Measurements from ENCODE around the gene HLA-DMB. TPM values are rescaled to one million over a fixed set of nuclear protein-coding genes. Genes with fewer than 3 reads are reported as not detected.

HLA-DMB gene
- polyA plus RNA-seq, 1 donor from 2014 or later, result 2.9 TPM

GRCh38 chr6:32977272-32977952, 36.6 kb upstream of the HLA-DMB start:
- Histone ChIP-seq H3K9ac (ENCODE audit: low read length) (no peak overlapping the region), H3K4me2 (ENCODE audit: low read length) (no peak overlapping the region), H3K27ac (ENCODE audit: low read length) (no peak overlapping the region), H3K79me2 (replicated peaks; ENCODE audit: insufficient read depth, low read length) (peaks cover 65% of the 10 kb centered on the region), H3K36me3 (ENCODE audit: insufficient read depth, low read length) (peaks cover 27% of the 10 kb centered on the region), H3F3A (ENCODE audit: insufficient read depth, low read length, poor library complexity, severe bottlenecking) (peaks cover 4% of the 10 kb centered on the region), H3K9me3 (ENCODE audit: low read length) (no peaks in the 10 kb centered on the region), H3K9me2 (ENCODE audit: insufficient read depth, low read length) (no peaks in the 10 kb centered on the region), H3K4me3 (ENCODE audit: low read length) (peak overlapping the region; percentile 97), H2AFZ (ENCODE audit: low read depth, low read length) (no peak overlapping the region), H4K20me1 (ENCODE audit: insufficient read depth) (peaks cover 62% of the 10 kb centered on the region), H3K27me3 (ENCODE audit: insufficient read depth, low read depth, low read length) (no peaks in the 10 kb centered on the region)
- TF ChIP-seq RAD21 (conservative IDR thresholded peaks at IDR 0.05) (no peak), MXI1 (conservative IDR thresholded peaks at IDR 0.05; ENCODE audit: poor library complexity, severe bottlenecking) (no peak), SMC3 (conservative IDR thresholded peaks at IDR 0.05; ENCODE audit: poor library complexity) (no peak), POLR2AphosphoS5 (IDR thresholded peaks at IDR 0.05) (no peak), REST (IDR thresholded peaks at IDR 0.05; ENCODE audit: borderline replicate concordance) (no peak), EP300 (conservative IDR thresholded peaks at IDR 0.05; ENCODE audit: poor library complexity, severe bottlenecking) (no peak), CTCF (IDR thresholded peaks at IDR 0.05; ENCODE audit: poor library complexity, severe bottlenecking) (no peak), EZH2 (IDR thresholded peaks at IDR 0.05; ENCODE audit: borderline replicate concordance, insufficient read depth, low read length, poor library complexity, severe bottlenecking) (no peak), TAF1 (IDR thresholded peaks at IDR 0.05; ENCODE audit: low read depth) (no peak)

- Histone ChIP-seq H3K9ac (ENCODE audit: low read length) (no peak overlapping the region), H3K79me2 (replicated peaks; ENCODE audit: insufficient read depth, low read length) (peaks cover 69% of the 10 kb centered on the region), H3K9me2 (ENCODE audit: insufficient read depth, low read length) (no peaks in the 10 kb centered on the region), H3K27me3 (ENCODE audit: insufficient read depth, low read depth, low read length) (no peaks in the 10 kb centered on the region), H3K4me2 (ENCODE audit: low read length) (no peak overlapping the region), H4K20me1 (ENCODE audit: insufficient read depth) (peaks cover 66% of the 10 kb centered on the region), H3K4me3 (ENCODE audit: low read length) (peak overlapping the region; percentile 97), H3K27ac (ENCODE audit: low read length) (no peak overlapping the region), H2AFZ (ENCODE audit: low read depth, low read length) (no peak overlapping the region), H3K9me3 (ENCODE audit: low read length) (no peaks in the 10 kb centered on the region), H3F3A (ENCODE audit: insufficient read depth, low read length, poor library complexity, severe bottlenecking) (peaks cover 4% of the 10 kb centered on the region), H3K36me3 (ENCODE audit: insufficient read depth, low read length) (peaks cover 27% of the 10 kb centered on the region)
- TF ChIP-seq TAF1 (IDR thresholded peaks at IDR 0.05; ENCODE audit: low read depth) (no peak), EZH2 (IDR thresholded peaks at IDR 0.05; ENCODE audit: borderline replicate concordance, insufficient read depth, low read length, poor library complexity, severe bottlenecking) (no peak), RAD21 (conservative IDR thresholded peaks at IDR 0.05) (no peak), SMC3 (conservative IDR thresholded peaks at IDR 0.05; ENCODE audit: poor library complexity) (no peak), EP300 (conservative IDR thresholded peaks at IDR 0.05; ENCODE audit: poor library complexity, severe bottlenecking) (no peak), CTCF (IDR thresholded peaks at IDR 0.05; ENCODE audit: poor library complexity, severe bottlenecking) (no peak), MXI1 (conservative IDR thresholded peaks at IDR 0.05; ENCODE audit: poor library complexity, severe bottlenecking) (no peak), POLR2AphosphoS5 (IDR thresholded peaks at IDR 0.05) (no peak), REST (IDR thresholded peaks at IDR 0.05; ENCODE audit: borderline replicate concordance) (no peak)
Observed at GRCh38 chr6:32976334-32977069, 35.7 kb upstream of the HLA-DMB start.
